Measurements from ENCODE around the gene RAPGEF5.

The RAPGEF5 gene

DNA sequence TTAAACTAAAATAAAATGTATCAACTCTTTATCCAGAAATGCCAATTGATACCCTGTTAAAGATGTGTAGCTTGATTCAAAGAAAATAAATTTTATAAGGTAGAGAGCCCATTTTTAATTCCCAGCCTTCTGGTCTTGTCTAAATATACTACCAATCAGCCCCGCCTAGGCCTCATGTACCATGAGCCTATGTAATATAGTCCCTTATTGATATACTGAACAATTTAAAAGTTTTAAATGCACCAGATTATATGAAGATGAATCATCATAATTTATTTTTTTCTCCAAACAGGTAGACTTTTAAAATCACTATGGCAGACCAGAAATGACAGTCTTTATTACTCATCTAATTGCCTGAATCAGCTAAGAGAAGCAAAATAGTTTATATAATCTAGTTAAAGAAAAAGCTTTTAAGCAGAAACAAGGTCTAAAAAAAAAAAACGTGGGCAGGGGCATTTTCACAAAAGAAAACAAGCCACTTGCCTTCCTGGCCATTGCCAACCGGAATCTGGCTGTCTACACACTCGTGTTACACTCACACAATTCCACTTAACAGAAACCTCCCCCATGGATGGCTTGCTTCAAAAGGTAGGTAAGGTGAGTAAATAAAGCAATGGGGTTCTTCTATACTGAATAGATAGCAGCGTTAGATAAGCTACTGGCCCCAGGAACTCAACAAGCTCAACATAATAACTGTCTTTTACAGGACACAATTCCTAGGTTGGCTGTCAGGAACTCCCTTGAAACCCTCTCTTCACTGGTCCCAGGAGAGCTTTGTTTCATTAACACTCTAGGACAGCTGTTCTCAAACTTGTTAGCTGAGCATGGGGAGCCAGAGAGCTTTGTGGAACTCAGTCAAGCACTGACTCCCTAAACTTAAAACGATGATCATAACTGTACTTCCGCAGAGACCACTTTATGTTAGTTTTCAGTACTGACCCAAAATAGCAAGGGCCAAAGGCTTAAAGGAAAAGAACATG is 37.2 kb downstream of the RAPGEF5 start:
- TF ChIP-seq, protein P1, sequence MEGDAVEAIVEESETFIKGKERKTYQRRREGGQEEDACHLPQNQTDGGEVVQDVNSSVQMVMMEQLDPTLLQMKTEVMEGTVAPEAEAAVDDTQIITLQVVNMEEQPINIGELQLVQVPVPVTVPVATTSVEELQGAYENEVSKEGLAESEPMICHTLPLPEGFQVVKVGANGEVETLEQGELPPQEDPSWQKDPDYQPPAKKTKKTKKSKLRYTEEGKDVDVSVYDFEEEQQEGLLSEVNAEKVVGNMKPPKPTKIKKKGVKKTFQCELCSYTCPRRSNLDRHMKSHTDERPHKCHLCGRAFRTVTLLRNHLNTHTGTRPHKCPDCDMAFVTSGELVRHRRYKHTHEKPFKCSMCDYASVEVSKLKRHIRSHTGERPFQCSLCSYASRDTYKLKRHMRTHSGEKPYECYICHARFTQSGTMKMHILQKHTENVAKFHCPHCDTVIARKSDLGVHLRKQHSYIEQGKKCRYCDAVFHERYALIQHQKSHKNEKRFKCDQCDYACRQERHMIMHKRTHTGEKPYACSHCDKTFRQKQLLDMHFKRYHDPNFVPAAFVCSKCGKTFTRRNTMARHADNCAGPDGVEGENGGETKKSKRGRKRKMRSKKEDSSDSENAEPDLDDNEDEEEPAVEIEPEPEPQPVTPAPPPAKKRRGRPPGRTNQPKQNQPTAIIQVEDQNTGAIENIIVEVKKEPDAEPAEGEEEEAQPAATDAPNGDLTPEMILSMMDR (IDR thresholded peaks at IDR 0.05; ENCODE audit: low read depth, low read length) = no peak
- no peak overlapping the region for H3K4me3 ChIP-seq (replicated peaks in 1 of 2; ENCODE audit: low read depth in 2 of 2, low read length in 2 of 2)
- DNase-seq (ENCODE audit: low read depth in 2 of 2) = no peak

DNA sequence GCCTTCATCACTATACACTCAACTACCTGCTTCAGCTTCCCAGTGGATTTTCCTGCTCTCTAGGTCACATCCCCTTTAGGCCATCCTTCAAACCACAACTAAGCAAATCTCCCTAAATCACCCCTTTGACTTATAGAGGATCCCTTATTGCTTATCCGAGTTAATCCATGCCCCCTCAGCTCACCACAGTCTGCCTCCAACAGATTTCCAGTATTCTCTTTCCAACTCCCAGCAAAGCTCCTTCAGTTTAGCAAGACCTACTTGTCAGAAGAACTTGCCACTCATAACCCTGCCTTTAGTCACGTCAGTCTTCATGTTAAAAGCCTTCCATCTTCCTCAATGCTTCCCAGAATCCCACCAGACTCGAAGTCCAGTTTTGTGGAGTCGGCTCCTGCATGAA is 38.6 kb downstream of the RAPGEF5 start:
- TF ChIP-seq, protein P1 (IDR thresholded peaks at IDR 0.05; ENCODE audit: low read depth, low read length) = no peak
- no peak overlapping the region for H3K4me3 ChIP-seq (replicated peaks in 1 of 2; ENCODE audit: low read depth in 2 of 2, low read length in 2 of 2)
- no peak for DNase-seq (ENCODE audit: low read depth in 2 of 2)

DNA sequence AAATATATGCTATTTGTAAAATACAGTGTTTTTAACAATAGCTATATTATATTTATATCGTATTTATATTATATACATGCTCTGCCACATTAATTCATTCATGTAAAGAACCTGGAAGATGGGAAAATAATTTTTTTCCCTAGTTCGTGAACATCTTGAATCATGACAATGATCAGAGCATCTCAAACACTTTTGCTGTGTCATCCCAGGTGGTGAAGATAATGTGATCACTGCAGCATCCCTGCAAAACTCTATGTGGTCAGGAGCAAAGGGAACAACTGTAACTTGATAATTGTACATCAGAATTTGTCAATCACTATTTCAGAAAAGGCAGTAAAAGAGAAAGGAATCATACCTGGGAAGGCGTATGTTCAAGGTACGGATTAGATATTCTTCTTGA is 39.3 kb downstream of the RAPGEF5 start:
- H3K4me3 ChIP-seq (replicated peaks in 1 of 2; ENCODE audit: low read depth in 2 of 2, low read length in 2 of 2) = no peak overlapping the region
- no peak for DNase-seq (ENCODE audit: low read depth in 2 of 2)
- TF ChIP-seq, protein P1 (IDR thresholded peaks at IDR 0.05; ENCODE audit: low read depth, low read length) = no peak

DNA sequence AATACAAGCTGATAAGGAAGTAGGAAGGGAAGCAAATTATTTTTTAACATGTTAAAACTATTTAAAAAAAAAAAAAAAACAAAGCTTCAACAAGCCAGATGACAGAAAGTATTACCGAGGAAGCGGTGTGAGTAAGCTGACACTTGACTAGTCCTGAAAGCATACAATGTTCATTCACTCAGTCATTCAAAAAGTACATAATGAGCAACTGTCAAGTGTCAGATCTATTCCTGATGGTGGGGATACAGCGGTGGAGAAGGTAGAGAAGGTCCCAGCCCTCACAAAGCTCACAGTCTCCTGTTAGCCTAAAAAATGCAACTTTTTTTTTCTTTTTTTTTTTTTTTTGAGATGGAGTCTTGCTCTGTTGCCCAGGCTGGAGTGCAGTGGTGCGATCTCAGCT is 40.0 kb downstream of the RAPGEF5 start:
- TF ChIP-seq, protein P1 (IDR thresholded peaks at IDR 0.05; ENCODE audit: low read depth, low read length) = no peak
- H3K4me3 ChIP-seq (replicated peaks in 1 of 2; ENCODE audit: low read depth in 2 of 2, low read length in 2 of 2) = no peak overlapping the region
- no peak for DNase-seq (ENCODE audit: low read depth in 2 of 2)

DNA sequence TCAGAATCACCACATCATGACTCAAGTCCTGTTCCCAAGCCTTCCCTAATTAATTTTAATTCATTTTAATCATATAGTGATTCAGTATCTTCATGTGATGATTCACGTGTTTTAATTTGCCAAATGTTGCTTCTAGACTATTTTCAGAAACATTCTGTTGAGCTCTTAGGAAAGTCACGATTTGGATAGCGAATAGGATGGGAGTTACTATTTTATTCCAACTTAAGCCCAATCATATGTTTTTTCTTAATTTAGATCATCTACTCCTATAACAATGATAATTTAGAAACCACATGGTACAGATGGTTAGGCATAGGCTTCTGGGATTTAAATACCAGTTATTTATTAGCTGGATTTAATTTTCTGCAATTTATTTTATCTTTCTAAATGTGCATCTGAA is 49.1 kb downstream of the RAPGEF5 start:
- H3K4me3 ChIP-seq (replicated peaks in 1 of 2; ENCODE audit: low read depth in 2 of 2, low read length in 2 of 2) = no peak overlapping the region
- DNase-seq (ENCODE audit: low read depth in 2 of 2) = no peak
- TF ChIP-seq, protein P1 (IDR thresholded peaks at IDR 0.05; ENCODE audit: low read depth, low read length) = no peak

DNA sequence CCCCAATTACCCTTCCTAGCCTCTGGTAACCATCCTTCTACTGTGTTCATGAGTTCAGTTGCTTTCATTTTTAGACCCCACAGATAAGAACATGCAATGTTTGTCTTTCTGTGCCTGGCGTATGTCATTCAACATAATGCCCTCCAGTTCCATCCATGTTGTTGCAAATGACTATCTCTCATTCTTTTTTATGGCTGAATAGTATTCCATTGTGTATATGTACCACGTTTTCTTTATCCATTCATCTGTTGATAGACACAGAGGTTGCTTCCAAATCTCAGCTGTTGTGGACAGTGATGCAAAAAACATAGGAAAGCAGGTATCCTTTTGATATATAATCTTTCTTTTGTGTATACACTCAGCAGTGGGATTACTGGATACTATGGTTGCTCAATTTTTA is 51.2 kb downstream of the RAPGEF5 start:
- no peak for DNase-seq (ENCODE audit: low read depth in 2 of 2)
- no peak overlapping the region for H3K4me3 ChIP-seq (replicated peaks in 1 of 2; ENCODE audit: low read depth in 2 of 2, low read length in 2 of 2)
- TF ChIP-seq, protein P1 (IDR thresholded peaks at IDR 0.05; ENCODE audit: low read depth, low read length) = no peak
